ENCODE results near the gene CTBP2. TPM values are rescaled to one million over a fixed set of nuclear protein-coding genes. Genes with fewer than 3 reads are reported as not detected.

CTBP2 gene
- polyA plus RNA-seq, 1 experiment = 72.9 TPM

GRCh38 chr10:125130916-125131315 lies 29.4 kb downstream of the CTBP2 start:
- no peak for TF ChIP-seq CTCF (IDR thresholded peaks at IDR 0.05; ENCODE audit: insufficient read depth, low read depth, low read length)
- POLR2A ChIA-PET = no interaction called here
- Histone ChIP-seq H3K27me3 (ENCODE audit: control insufficient read depth, insufficient read depth, low read length) (no peaks in the 10 kb centered on the region), H3K36me3 (ENCODE audit: control insufficient read depth, insufficient read depth, low read length) (peaks cover 16% of the 10 kb centered on the region), H3K4me3 (ENCODE audit: low read depth, low read length) (no peak overlapping the region)
- CTCF ChIA-PET = interaction anchor here (0.9 kb wide), 1 partner anchor 8 kb away, joined by 3 read pairs; no protein-coding TSS in a partner anchor
- DNase-seq (ENCODE audit: low read depth) = no peak

- CTCF ChIA-PET = no interaction called here
- TF ChIP-seq CTCF (IDR thresholded peaks at IDR 0.05; ENCODE audit: insufficient read depth, low read depth, low read length) = no peak
- Histone ChIP-seq H3K27me3 (ENCODE audit: control insufficient read depth, insufficient read depth, low read length) (no peaks in the 10 kb centered on the region), H3K4me3 (ENCODE audit: low read depth, low read length) (no peak overlapping the region), H3K36me3 (ENCODE audit: control insufficient read depth, insufficient read depth, low read length) (peaks cover 16% of the 10 kb centered on the region)
- no peak for DNase-seq (ENCODE audit: low read depth)
- POLR2A ChIA-PET = no interaction called here
Measured at GRCh38 chr10:125130260-125130659, 30.1 kb downstream of the CTBP2 start.

- TF ChIP-seq CTCF (IDR thresholded peaks at IDR 0.05; ENCODE audit: insufficient read depth, low read depth, low read length) = no peak
- ChIA-PET CTCF (interaction anchor here (1.0 to 1.1 kb wide), 2 partner anchors 25 to 579 kb away, joined by 3 read pairs; no protein-coding TSS in a partner anchor), POLR2A (no interaction called here)
- Histone ChIP-seq H3K27me3 (ENCODE audit: control insufficient read depth, insufficient read depth, low read length) (no peaks in the 10 kb centered on the region), H3K36me3 (ENCODE audit: control insufficient read depth, insufficient read depth, low read length) (peaks cover 16% of the 10 kb centered on the region), H3K4me3 (ENCODE audit: low read depth, low read length) (no peak overlapping the region)
- DNase-seq (ENCODE audit: low read depth) = no peak
Measured at GRCh38 chr10:125129076-125129458, 31.3 kb downstream of the CTBP2 start.

GRCh38 chr10:125128397-125129075 lies 31.8 kb downstream of the CTBP2 start:
- ChIA-PET CTCF (interaction anchor here (0.6 to 1.2 kb wide), 6 partner anchors 9 to 579 kb away, joined by 3 read pairs; no protein-coding TSS in a partner anchor), POLR2A (no interaction called here)
- Histone ChIP-seq H3K4me3 (ENCODE audit: low read depth, low read length) (no peak overlapping the region), H3K36me3 (ENCODE audit: control insufficient read depth, insufficient read depth, low read length) (peaks cover 16% of the 10 kb centered on the region), H3K27me3 (ENCODE audit: control insufficient read depth, insufficient read depth, low read length) (no peaks in the 10 kb centered on the region)
- no peak for TF ChIP-seq CTCF (IDR thresholded peaks at IDR 0.05; ENCODE audit: insufficient read depth, low read depth, low read length)
- no peak for DNase-seq (ENCODE audit: low read depth)

- ChIA-PET CTCF (interaction anchor here (0.6 to 1.2 kb wide), 6 partner anchors 9 to 71 kb away, joined by 3 read pairs; no protein-coding TSS in a partner anchor), POLR2A (no interaction called here)
- no peak for TF ChIP-seq CTCF (IDR thresholded peaks at IDR 0.05; ENCODE audit: insufficient read depth, low read depth, low read length)
- DNase-seq (ENCODE audit: low read depth) = no peak
- Histone ChIP-seq H3K27me3 (ENCODE audit: control insufficient read depth, insufficient read depth, low read length) (no peaks in the 10 kb centered on the region), H3K36me3 (ENCODE audit: control insufficient read depth, insufficient read depth, low read length) (peaks cover 14% of the 10 kb centered on the region), H3K4me3 (ENCODE audit: low read depth, low read length) (no peak overlapping the region)
Measured at GRCh38 chr10:125127986-125128385, 32.4 kb downstream of the CTBP2 start.
